SK-N-SH (cell line): ENCODE results near the gene DES. TPM values are rescaled to one million over a fixed set of nuclear protein-coding genes. Genes with fewer than 3 reads are reported as not detected.
A peak's percentile ranks its signal among the peaks of the same experiment; 100 is the strongest.

Experiments used
- CTCF ChIA-PET: fragments of 300-600, 350-600 bp; formaldehyde crosslinking; extraction: SDS; loops from one replicate; lab custom pipeline; 2021; lab: Yijun Ruan, JAX
- POLR2A ChIA-PET: fragments of 350-600 bp; sonication (Branson Sonifier 250); formaldehyde crosslinking; extraction: SDS; loops from one replicate; lab custom pipeline; 2020; ENCODE audit warnings: antibody characterized with exemption, inconsistent platforms; lab: Yijun Ruan, JAX
- DNase-seq: peaks from one replicate; pipeline ENCODE4 v3.0.0; 2012
- H2AFZ ChIP-seq: fragments of 200-600 bp; sonication (generic); 2 replicates; pipeline ENCODE4 v1.8.1; 2016; ENCODE audit warnings: antibody characterized with exemption, mild to moderate bottlenecking, low read depth
- H3F3A ChIP-seq: fragments of 200-600 bp; sonication (generic); replicated peaks from 2 replicates; pipeline ENCODE3; 2016; ENCODE audit warnings: antibody characterized with exemption, mild to moderate bottlenecking; ENCODE audit not compliant: insufficient read depth
- H3K27ac ChIP-seq, 2 experiments: fragments of 200-500 bp in 1 of 2; fragments of 200-600 bp in 1 of 2; sonication (Bioruptor generic) in 1 of 2; sonication (generic), shearing (Covaris generic) in 1 of 2; 2 replicates each; pipeline versions ENCODE4 v1.5.1 to v1.6.1; 2014 to 2016; ENCODE audit warnings: low read depth in 2 of 2, inconsistent platforms in 1 of 2, low read length in 1 of 2, mild to moderate bottlenecking in 1 of 2, mixed read lengths in 1 of 2
- H3K27me3 ChIP-seq: fragments of 200-600 bp; sonication (generic), shearing (Covaris generic); 2 replicates; pipeline ENCODE4 v1.6.1; 2016; ENCODE audit warnings: mixed run types; ENCODE audit not compliant: insufficient read depth
- H3K36me3 ChIP-seq, 2 experiments: fragments of 200-500 bp in 1 of 2; fragments of 200-600 bp in 1 of 2; sonication (Bioruptor generic) in 1 of 2; sonication (generic) in 1 of 2; replicated peaks in 1 of 2; 2 replicates each; pipeline versions ENCODE3 to v1.5.1; 2014 to 2016; ENCODE audit warnings: low read length in 1 of 2, mild to moderate bottlenecking in 1 of 2; ENCODE audit not compliant: insufficient read depth in 2 of 2, control insufficient read depth in 1 of 2
- H3K4me1 ChIP-seq, 2 experiments: fragments of 200-500 bp in 1 of 2; fragments of 200-600 bp in 1 of 2; sonication (Bioruptor generic) in 1 of 2; sonication (generic), shearing (Covaris generic) in 1 of 2; 2 replicates each; pipeline versions ENCODE4 v1.5.1 to v1.6.1; 2014 to 2016; ENCODE audit warnings: low read depth in 1 of 2, low read length in 1 of 2, mixed run types in 1 of 2; ENCODE audit not compliant: insufficient read depth in 2 of 2, control insufficient read depth in 1 of 2
- H3K4me2 ChIP-seq: fragments of 200-600 bp; sonication (generic), shearing (Covaris generic); 2 replicates; pipeline ENCODE4 v1.6.1; 2017; ENCODE audit warnings: mixed run types
- H3K4me3 ChIP-seq, 2 experiments: fragments of 200-500 bp in 1 of 2; fragments of 200-600 bp in 1 of 2; sonication (Bioruptor generic) in 1 of 2; sonication (generic), shearing (Covaris generic) in 1 of 2; 2 replicates each; pipeline versions ENCODE4 v1.5.1 to v1.8.1; 2014 to 2016; ENCODE audit warnings: low read depth in 2 of 2, inconsistent platforms in 1 of 2, low read length in 1 of 2, mild to moderate bottlenecking in 1 of 2, mixed read lengths in 1 of 2, moderate library complexity in 1 of 2
- H3K79me2 ChIP-seq: fragments of 200-600 bp; sonication (generic); 2 replicates; pipeline ENCODE4 v1.8.1; 2017; ENCODE audit warnings: mild to moderate bottlenecking; ENCODE audit not compliant: insufficient read depth
- H3K9ac ChIP-seq: fragments of 200-600 bp; sonication (generic); 2 replicates; pipeline ENCODE4 v1.6.1; 2017; ENCODE audit warnings: mixed run types
- H3K9me2 ChIP-seq: fragments of 200-600 bp; sonication (generic); 2 replicates; pipeline ENCODE4 v1.6.1; 2017; ENCODE audit warnings: mixed run types
- H3K9me3 ChIP-seq: fragments of 200-600 bp; sonication (generic); 2 replicates; pipeline ENCODE4 v1.6.1; 2017; ENCODE audit warnings: mixed run types, mild to moderate bottlenecking, moderate library complexity
- H4K20me1 ChIP-seq: fragments of 200-600 bp; sonication (generic); 2 replicates; pipeline ENCODE4 v1.6.1; 2017; ENCODE audit warnings: mild to moderate bottlenecking, mixed run types; ENCODE audit not compliant: insufficient read depth
- CTCF ChIP-seq: fragments of 200-600 bp; sonication (generic); IDR thresholded peaks from 2 replicates; pipeline ENCODE4 v1.6.1; 2017; ENCODE audit warnings: antibody characterized with exemption, mild to moderate bottlenecking, moderate library complexity
- EP300 ChIP-seq, 2 experiments: IDR thresholded peaks; 2 replicates each; pipeline versions ENCODE4 v1.4.0 to v1.6.1; 2012; ENCODE audit warnings: borderline replicate concordance in 1 of 2, low read depth in 1 of 2, low read length in 1 of 2
- EZH2phosphoT487 ChIP-seq: fragments of 200-600 bp; sonication (generic); IDR thresholded peaks from 2 replicates; pipeline ENCODE4 v1.6.1; 2017; ENCODE audit warnings: low read depth, mixed run types, mild to moderate bottlenecking, antibody characterized with exemption, moderate library complexity, borderline replicate concordance
- GABPA ChIP-seq: IDR thresholded peaks from 2 replicates; pipeline ENCODE4 v1.4.0; 2012; ENCODE audit warnings: low read depth, mild to moderate bottlenecking
- GATA2 ChIP-seq: sonication (generic); formaldehyde crosslinking; IDR thresholded peaks from 2 replicates; pipeline ENCODE4 v1.5.0; 2020; ENCODE audit warnings: mild to moderate bottlenecking, missing genetic modification reagents
- IRF3 ChIP-seq: fragments of 150-350 bp; IDR thresholded peaks from 2 replicates; pipeline ENCODE4 v1.6.1; 2016; ENCODE audit warnings: mild to moderate bottlenecking, low read depth, low read length
- MAX ChIP-seq: IDR thresholded peaks from 2 replicates; pipeline ENCODE4 v1.4.0; 2012; ENCODE audit warnings: low read depth
- NRF1 ChIP-seq: IDR thresholded peaks from 2 replicates; pipeline ENCODE4 v1.6.1; 2012; ENCODE audit warnings: low read depth, mild to moderate bottlenecking, low read length
- PBX3 ChIP-seq: IDR thresholded peaks from 2 replicates; pipeline ENCODE4; 2012
- RAD21 ChIP-seq: IDR thresholded peaks from 2 replicates; pipeline ENCODE4 v1.6.1; 2012; ENCODE audit warnings: mild to moderate bottlenecking, low read length
- RCOR1 ChIP-seq: fragments of 150-350 bp; IDR thresholded peaks from 2 replicates; pipeline ENCODE4 v1.6.1; 2017; ENCODE audit warnings: antibody characterized with exemption, low read length
- REST ChIP-seq: IDR thresholded peaks from 2 replicates; pipeline ENCODE4 v1.6.1; 2012; ENCODE audit warnings: mild to moderate bottlenecking, low read depth, low read length, moderate library complexity
- RXRA ChIP-seq: IDR thresholded peaks from 2 replicates; pipeline ENCODE4 v1.4.0; 2012; ENCODE audit warnings: low read depth, mild to moderate bottlenecking, borderline replicate concordance
- TAF1 ChIP-seq: IDR thresholded peaks from 2 replicates; pipeline ENCODE4 v1.6.1; 2012; ENCODE audit warnings: low read depth, mild to moderate bottlenecking, low read length, moderate library complexity, borderline replicate concordance
- TCF12 ChIP-seq: IDR thresholded peaks from 2 replicates; pipeline ENCODE4 v1.4.0; 2012
- TEAD4 ChIP-seq: IDR thresholded peaks from 2 replicates; pipeline ENCODE4 v1.4.0; 2012; ENCODE audit warnings: mild to moderate bottlenecking, borderline replicate concordance; ENCODE audit not compliant: insufficient read depth
- WGBS: methylation state at CpG from one replicate; pipeline ENCODE4 v1.1.6; 2017; ENCODE audit warnings: low lambda C conversion rate; 5-methylcytosine and 5-hydroxymethylcytosine counted together
- polyA plus RNA-seq, 3 experiments: library from polyadenylated mRNA; depleted of rRNA; stranded (reverse); fragments of >200 nt; gene quantifications; 2 replicates each; pipeline ENCODE4 v1.2.3, GENCODE V29; 2012

DES gene
- polyA plus RNA-seq, 1 of the 3 experiments (the other 2 are of a cell fraction): 0.21 TPM

GRCh38 chr2:219385958-219386520 is 32.1 kb upstream of the DES start:
- Histone ChIP-seq H3K36me3 (peaks cover 26 to 52% of the 10 kb centered on the region in 2 experiments), H3K27ac (no peak overlapping the region), H3K4me1 (peaks cover 3 to 16% of the 10 kb centered on the region in 2 experiments; a peak in 1 of 4 replicates), H3K4me2 (peak overlapping the region; percentile 99), H3K27me3 (no peaks in the 10 kb centered on the region), H3K9me3 (no peaks in the 10 kb centered on the region), H2AFZ (no peak overlapping the region), H3K9me2 (no peaks in the 10 kb centered on the region), H3K79me2 (peaks cover 13% of the 10 kb centered on the region), H3K4me3 (peak overlapping the region in 1 of 2 experiments; percentile 100; a peak in 2 of 4 replicates), H3F3A (peaks cover 8% of the 10 kb centered on the region), H4K20me1 (no peaks in the 10 kb centered on the region), H3K9ac (no peak overlapping the region)
- CTCF ChIA-PET: no interaction called here
- POLR2A ChIA-PET: no interaction called here
- 96% methylated on average over 19 of the region's 19 CpGs for WGBS
- TF ChIP-seq EP300 (IDR thresholded peaks at IDR 0.05; ENCODE audit: borderline replicate concordance in 1 of 2, low read depth in 1 of 2, low read length in 1 of 2): no peak
- TF ChIP-seq TEAD4: no peak
- no peak for TF ChIP-seq RAD21
- DNase-seq: no peak

GRCh38 chr2:219386532-219387280 is 31.5 kb upstream of the DES start:
- no peak for DNase-seq
- H3K4me2 ChIP-seq: peak overlapping the region; percentile 99
- H3K9me2 ChIP-seq: no peaks in the 10 kb centered on the region
- peaks cover 8% of the 10 kb centered on the region for H3F3A ChIP-seq
- H3K79me2 ChIP-seq: peaks cover 13% of the 10 kb centered on the region
- no peaks in the 10 kb centered on the region for H3K9me3 ChIP-seq
- H3K27ac ChIP-seq: peak overlapping the region; percentile 82 to 95; a peak in 3 of 4 replicates
- peaks cover 3 to 16% of the 10 kb centered on the region in 2 experiments; a peak in 1 of 4 replicates for H3K4me1 ChIP-seq
- peak overlapping the region; percentile 86 to 100 for H3K4me3 ChIP-seq
- H4K20me1 ChIP-seq: no peaks in the 10 kb centered on the region
- H2AFZ ChIP-seq: peak overlapping the region; percentile 81
- 58% methylated on average over 19 of the region's 19 CpGs for WGBS
- no peaks in the 10 kb centered on the region for H3K27me3 ChIP-seq
- POLR2A ChIA-PET: interaction anchor here (1.0 to 2.1 kb wide), 2 partner anchors 8 to 78 kb away, joined by 3 to 5 read pairs; no protein-coding TSS in a partner anchor
- H3K9ac ChIP-seq: peak overlapping the region; percentile 94
- CTCF ChIA-PET: interaction anchor here (0.6 to 7.7 kb wide), 6 partner anchors 8 to 216 kb away, joined by 3 to 52 read pairs (median 6); partner anchors contain the start of genes PTPRN and SLC23A3
- peaks cover 24 to 45% of the 10 kb centered on the region in 2 experiments for H3K36me3 ChIP-seq
- TF ChIP-seq NRF1 (no peak), PBX3 (no peak), TAF1 (no peak), RCOR1 (no peak), CTCF (no peak), MAX (no peak), RXRA (no peak), REST (no peak), GABPA (no peak), IRF3 (no peak), GATA2 (CRISPR knock-in tag) (no peak), TCF12 (no peak), EZH2phosphoT487 (no peak), TEAD4 (no peak)
